ENCODE data around the gene CYYR1. TPM values are rescaled to one million over a fixed set of nuclear protein-coding genes. Genes with fewer than 3 reads are reported as not detected.

Gene CYYR1
- polyA plus RNA-seq, 4 donors, result 0.67 to 11.9 (median 3.4) TPM

DNA sequence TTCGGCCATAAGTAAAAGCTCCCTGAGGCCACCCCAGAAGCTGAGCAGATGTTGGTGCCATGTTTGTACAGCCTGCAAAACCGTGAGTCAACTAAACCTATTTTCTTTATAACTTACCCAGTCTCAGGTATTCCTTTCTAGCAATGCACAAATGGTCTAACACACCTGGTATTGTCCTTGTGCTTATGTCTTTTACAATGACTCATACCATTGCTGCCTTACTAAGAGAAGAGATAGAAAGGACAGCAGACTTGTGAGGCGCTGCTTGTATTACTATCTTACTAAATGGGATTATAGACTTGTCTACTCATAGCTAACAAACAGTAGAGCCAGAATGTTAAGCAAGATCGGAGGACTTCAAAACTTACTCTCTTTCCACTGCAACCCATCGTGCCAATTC, 18.5 kb upstream of the CYYR1 start:
- DNase-seq (no peak), FAIRE-seq (no peak)
- 72 to 81% (median 78%) methylated on average over 5 of the region's 5 CpGs for WGBS, 3 donors
- H3K4me3 ChIP-seq (ENCODE audit: low read depth in 1 of 3, low read length in 3 of 3), result no peak overlapping the region
- H3K9me3 ChIP-seq (ENCODE audit: control insufficient read depth in 2 of 2, insufficient read depth in 1 of 2, low read depth in 1 of 2, low read length in 1 of 2), result no peaks in the 10 kb centered on the region
- H3K36me3 ChIP-seq (ENCODE audit: control insufficient read depth in 3 of 3, insufficient read depth in 2 of 3, low read depth in 1 of 3, low read length in 3 of 3), result no peaks in the 10 kb centered on the region
- H3K27me3 ChIP-seq (ENCODE audit: control insufficient read depth in 3 of 3, insufficient read depth in 3 of 3, low read length in 3 of 3), result no peaks in the 10 kb centered on the region
- no peaks in the 10 kb centered on the region for H3K4me1 ChIP-seq (ENCODE audit: control insufficient read depth in 3 of 3, insufficient read depth in 2 of 3, low read depth in 1 of 3, low read length in 2 of 3)
- H3K27ac ChIP-seq (ENCODE audit: low read depth in 1 of 3, low read length in 2 of 3), result no peak overlapping the region

GRCh38 chr21:26588446-26588845, 15.4 kb upstream of the CYYR1 start:
- DNase-seq, result no peak
- no peaks in the 10 kb centered on the region for H3K4me1 ChIP-seq (ENCODE audit: control insufficient read depth in 3 of 3, insufficient read depth in 2 of 3, low read depth in 1 of 3, low read length in 2 of 3)
- no peaks in the 10 kb centered on the region for H3K9me3 ChIP-seq (ENCODE audit: control insufficient read depth in 2 of 2, insufficient read depth in 1 of 2, low read depth in 1 of 2, low read length in 1 of 2)
- no peaks in the 10 kb centered on the region for H3K36me3 ChIP-seq (ENCODE audit: control insufficient read depth in 3 of 3, insufficient read depth in 2 of 3, low read depth in 1 of 3, low read length in 3 of 3)
- 81 to 86% (median 85%) methylated on average over 7 of the region's 7 CpGs for WGBS, 3 donors
- H3K27me3 ChIP-seq (ENCODE audit: control insufficient read depth in 3 of 3, insufficient read depth in 3 of 3, low read length in 3 of 3), result no peaks in the 10 kb centered on the region
- no peak overlapping the region for H3K27ac ChIP-seq (ENCODE audit: low read depth in 1 of 3, low read length in 2 of 3)
- FAIRE-seq, result no peak
- H3K4me3 ChIP-seq (ENCODE audit: low read depth in 1 of 3, low read length in 3 of 3), result no peak overlapping the region

DNA sequence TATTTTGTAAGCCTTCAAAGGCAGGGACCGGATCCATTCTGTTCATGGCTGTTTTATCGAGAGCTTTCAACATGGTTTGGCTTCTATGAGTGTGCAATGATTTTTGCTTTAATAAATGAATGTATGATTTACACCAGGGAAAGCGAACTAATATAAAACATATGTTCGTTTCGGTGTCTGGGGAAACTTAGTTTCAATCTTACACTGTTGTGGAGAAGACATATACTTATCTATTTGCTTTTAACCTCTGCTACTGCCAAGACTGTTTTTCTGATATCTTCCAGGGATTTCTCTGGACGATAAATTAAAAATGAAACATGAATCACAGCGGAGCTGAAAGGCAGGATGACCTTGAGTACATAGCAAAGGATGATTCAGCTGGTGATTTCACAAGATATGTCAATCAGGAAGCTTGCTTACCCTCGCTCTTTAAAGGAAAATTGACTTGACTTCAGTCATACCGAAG, 14.7 kb upstream of the CYYR1 start:
- DNase-seq, result no peak
- 67 to 75% (median 75%) methylated on average over 9 of the region's 9 CpGs for WGBS, 3 donors
- H3K4me1 ChIP-seq (ENCODE audit: control insufficient read depth in 3 of 3, insufficient read depth in 2 of 3, low read depth in 1 of 3, low read length in 2 of 3), result no peaks in the 10 kb centered on the region
- H3K27ac ChIP-seq (ENCODE audit: low read depth in 1 of 3, low read length in 2 of 3), result no peak overlapping the region
- no peaks in the 10 kb centered on the region for H3K9me3 ChIP-seq (ENCODE audit: control insufficient read depth in 2 of 2, insufficient read depth in 1 of 2, low read depth in 1 of 2, low read length in 1 of 2)
- H3K27me3 ChIP-seq (ENCODE audit: control insufficient read depth in 3 of 3, insufficient read depth in 3 of 3, low read length in 3 of 3), result no peaks in the 10 kb centered on the region
- FAIRE-seq, result no peak
- no peaks in the 10 kb centered on the region for H3K36me3 ChIP-seq (ENCODE audit: control insufficient read depth in 3 of 3, insufficient read depth in 2 of 3, low read depth in 1 of 3, low read length in 3 of 3)
- H3K4me3 ChIP-seq (ENCODE audit: low read depth in 1 of 3, low read length in 3 of 3), result no peak overlapping the region

DNA sequence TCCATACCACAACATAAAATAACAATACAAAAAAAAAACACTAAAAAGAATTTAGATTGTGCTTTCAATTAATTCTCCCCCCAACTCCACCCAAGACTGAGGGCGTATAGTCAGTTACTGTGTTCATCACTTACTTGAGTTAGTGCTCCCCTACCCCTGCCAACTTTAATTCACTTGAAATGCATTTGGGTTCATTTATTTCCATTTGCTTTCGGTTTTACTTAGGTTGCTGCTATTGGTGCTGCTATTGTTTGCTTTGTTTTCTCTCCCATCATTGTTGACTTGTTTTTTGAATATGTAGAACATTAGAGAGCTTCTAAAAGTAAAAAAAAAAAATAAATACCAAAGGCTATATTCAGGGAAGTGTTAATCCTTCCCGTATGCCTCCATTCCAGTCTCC, 10.7 kb upstream of the CYYR1 start:
- 65 to 76% (median 74%) methylated on average over 3 of the region's 3 CpGs for WGBS, 3 donors

GRCh38 chr21:26581818-26582217, 8.7 kb upstream of the CYYR1 start:
- DNase-seq (no peak), FAIRE-seq (no peak)
- Histone ChIP-seq H3K27me3 (ENCODE audit: control insufficient read depth in 3 of 3, insufficient read depth in 3 of 3, low read length in 3 of 3) (no peaks in the 10 kb centered on the region), H3K9me3 (ENCODE audit: control insufficient read depth in 2 of 2, insufficient read depth in 1 of 2, low read depth in 1 of 2, low read length in 1 of 2) (no peaks in the 10 kb centered on the region), H3K4me3 (ENCODE audit: low read depth in 1 of 3, low read length in 3 of 3) (no peak overlapping the region), H3K4me1 (ENCODE audit: control insufficient read depth in 3 of 3, insufficient read depth in 2 of 3, low read depth in 1 of 3, low read length in 2 of 3) (no peaks in the 10 kb centered on the region), H3K27ac (ENCODE audit: low read depth in 1 of 3, low read length in 2 of 3) (no peak overlapping the region), H3K36me3 (ENCODE audit: control insufficient read depth in 3 of 3, insufficient read depth in 2 of 3, low read depth in 1 of 3, low read length in 3 of 3) (no peaks in the 10 kb centered on the region)
- 84 to 93% (median 88%) methylated on average over 1 of the region's 1 CpG for WGBS, 3 donors

More for the DNA sequence above, 10.7 kb upstream of the CYYR1 start:
- Histone ChIP-seq H3K4me3 (ENCODE audit: low read depth in 1 of 3, low read length in 3 of 3) (no peak overlapping the region), H3K4me1 (ENCODE audit: control insufficient read depth in 3 of 3, insufficient read depth in 2 of 3, low read depth in 1 of 3, low read length in 2 of 3) (no peaks in the 10 kb centered on the region), H3K27ac (ENCODE audit: low read depth in 1 of 3, low read length in 2 of 3) (no peak overlapping the region), H3K27me3 (ENCODE audit: control insufficient read depth in 3 of 3, insufficient read depth in 3 of 3, low read length in 3 of 3) (no peaks in the 10 kb centered on the region), H3K36me3 (ENCODE audit: control insufficient read depth in 3 of 3, insufficient read depth in 2 of 3, low read depth in 1 of 3, low read length in 3 of 3) (no peaks in the 10 kb centered on the region), H3K9me3 (ENCODE audit: control insufficient read depth in 2 of 2, insufficient read depth in 1 of 2, low read depth in 1 of 2, low read length in 1 of 2) (no peaks in the 10 kb centered on the region)
- FAIRE-seq (no peak), DNase-seq (no peak)

- FAIRE-seq (no peak), DNase-seq (peak in 1 of 2 donors; percentile 4)
- peak overlapping the region in 1 of 3 donors; percentile 52 for H3K4me3 ChIP-seq (ENCODE audit: low read depth in 1 of 3, low read length in 3 of 3)
- H3K36me3 ChIP-seq (ENCODE audit: control insufficient read depth in 3 of 3, insufficient read depth in 2 of 3, low read depth in 1 of 3, low read length in 3 of 3), result no peaks in the 10 kb centered on the region
- H3K4me1 ChIP-seq (ENCODE audit: control insufficient read depth in 3 of 3, insufficient read depth in 2 of 3, low read depth in 1 of 3, low read length in 2 of 3), result no peaks in the 10 kb centered on the region
- 15 to 20% (median 18%) methylated on average over 11 of the region's 11 CpGs for WGBS, 3 donors
- peak overlapping the region in 2 of 3 donors; percentile 45 to 59 for H3K27ac ChIP-seq (ENCODE audit: low read depth in 1 of 3, low read length in 2 of 3)
- H3K9me3 ChIP-seq (ENCODE audit: control insufficient read depth in 2 of 2, insufficient read depth in 1 of 2, low read depth in 1 of 2, low read length in 1 of 2), result peaks cover 0 to 4% of the 10 kb centered on the region in 2 donors
- H3K27me3 ChIP-seq (ENCODE audit: control insufficient read depth in 3 of 3, insufficient read depth in 3 of 3, low read length in 3 of 3), result peaks cover 0 to 11% (median 4%) of the 10 kb centered on the region in 3 donors
Observed at GRCh38 chr21:26572076-26572701, 897 bp downstream of the CYYR1 start.

DNA sequence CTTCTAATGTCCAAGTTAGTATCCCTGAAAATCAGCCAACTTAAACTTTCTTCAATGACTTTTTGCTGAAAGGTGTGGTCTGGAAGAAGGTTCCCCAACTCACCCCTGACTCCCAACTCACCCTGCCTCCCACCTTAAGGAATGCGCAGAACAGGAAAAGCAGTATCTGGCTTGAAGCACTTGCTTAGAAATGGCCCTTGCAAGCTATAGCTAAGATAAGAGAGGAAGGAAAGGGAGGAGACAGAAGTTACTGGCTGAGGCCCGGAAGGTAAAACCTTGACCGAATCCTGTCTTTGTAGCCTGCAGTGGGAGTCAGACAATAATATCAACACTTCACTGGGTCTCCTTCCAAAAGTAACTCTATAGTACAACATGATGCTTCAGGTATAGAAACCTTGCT, 2.9 kb downstream of the CYYR1 start:
- H3K4me3 ChIP-seq (ENCODE audit: low read depth in 1 of 3, low read length in 3 of 3), result no peak overlapping the region
- no peaks in the 10 kb centered on the region for H3K36me3 ChIP-seq (ENCODE audit: control insufficient read depth in 3 of 3, insufficient read depth in 2 of 3, low read depth in 1 of 3, low read length in 3 of 3)
- DNase-seq (no peak), FAIRE-seq (no peak)
- 60 to 86% (median 68%) methylated on average over 3 of the region's 3 CpGs for WGBS, 3 donors
- no peaks in the 10 kb centered on the region for H3K4me1 ChIP-seq (ENCODE audit: control insufficient read depth in 3 of 3, insufficient read depth in 2 of 3, low read depth in 1 of 3, low read length in 2 of 3)
- peaks cover 0 to under 1% of the 10 kb centered on the region in 2 donors for H3K9me3 ChIP-seq (ENCODE audit: control insufficient read depth in 2 of 2, insufficient read depth in 1 of 2, low read depth in 1 of 2, low read length in 1 of 2)
- H3K27ac ChIP-seq (ENCODE audit: low read depth in 1 of 3, low read length in 2 of 3), result peak overlapping the region in 1 of 3 donors; percentile 38
- H3K27me3 ChIP-seq (ENCODE audit: control insufficient read depth in 3 of 3, insufficient read depth in 3 of 3, low read length in 3 of 3), result peaks cover 0 to 11% (median 4%) of the 10 kb centered on the region in 3 donors

- H3K27ac ChIP-seq (ENCODE audit: low read depth in 1 of 3, low read length in 2 of 3), result no peak overlapping the region
- peaks cover 0 to 2% (median 0%) of the 10 kb centered on the region in 3 donors for H3K27me3 ChIP-seq (ENCODE audit: control insufficient read depth in 3 of 3, insufficient read depth in 3 of 3, low read length in 3 of 3)
Observed at GRCh38 chr21:26565546-26565945, 7.5 kb downstream of the CYYR1 start.

GRCh38 chr21:26565111-26565510, 8.0 kb downstream of the CYYR1 start:
- FAIRE-seq (no peak), DNase-seq (no peak)
- Histone ChIP-seq H3K27me3 (ENCODE audit: control insufficient read depth in 3 of 3, insufficient read depth in 3 of 3, low read length in 3 of 3) (peaks cover 0 to under 1% (median 0%) of the 10 kb centered on the region in 3 donors), H3K27ac (ENCODE audit: low read depth in 1 of 3, low read length in 2 of 3) (no peak overlapping the region), H3K4me3 (ENCODE audit: low read depth in 1 of 3, low read length in 3 of 3) (no peak overlapping the region), H3K4me1 (ENCODE audit: control insufficient read depth in 3 of 3, insufficient read depth in 2 of 3, low read depth in 1 of 3, low read length in 2 of 3) (no peaks in the 10 kb centered on the region), H3K36me3 (ENCODE audit: control insufficient read depth in 3 of 3, insufficient read depth in 2 of 3, low read depth in 1 of 3, low read length in 3 of 3) (no peaks in the 10 kb centered on the region), H3K9me3 (ENCODE audit: control insufficient read depth in 2 of 2, insufficient read depth in 1 of 2, low read depth in 1 of 2, low read length in 1 of 2) (no peaks in the 10 kb centered on the region)
- WGBS, 3 donors, result 67 to 85% (median 73%) methylated on average over 6 of the region's 6 CpGs

More at GRCh38 chr21:26565546-26565945, 7.5 kb downstream of the CYYR1 start:
- Histone ChIP-seq H3K4me3 (ENCODE audit: low read depth in 1 of 3, low read length in 3 of 3) (no peak overlapping the region), H3K4me1 (ENCODE audit: control insufficient read depth in 3 of 3, insufficient read depth in 2 of 3, low read depth in 1 of 3, low read length in 2 of 3) (no peaks in the 10 kb centered on the region), H3K36me3 (ENCODE audit: control insufficient read depth in 3 of 3, insufficient read depth in 2 of 3, low read depth in 1 of 3, low read length in 3 of 3) (no peaks in the 10 kb centered on the region), H3K9me3 (ENCODE audit: control insufficient read depth in 2 of 2, insufficient read depth in 1 of 2, low read depth in 1 of 2, low read length in 1 of 2) (no peaks in the 10 kb centered on the region)
- 82 to 85% (median 84%) methylated on average over 2 of the region's 2 CpGs for WGBS, 3 donors
- DNase-seq (no peak), FAIRE-seq (no peak)
